Fibroblast of mammary gland (primary cell): ENCODE data around the gene NISCH.

Experiments
- DNase-seq: peaks from one replicate; pipeline ENCODE4 v3.0.0-alpha.2; 2010; ENCODE audit warnings: low read depth
- H3K4me3 ChIP-seq: 2 replicates; pipeline ENCODE4 v1.5.1; 2011; ENCODE audit warnings: low read depth, mild to moderate bottlenecking, low read length, moderate library complexity; ENCODE audit not compliant: control insufficient read depth
- CTCF ChIP-seq: conservative IDR thresholded peaks from 2 replicates; pipeline ENCODE4 v1.5.1; 2011; ENCODE audit warnings: low read depth, low read length, inconsistent platforms; ENCODE audit not compliant: control insufficient read depth, insufficient read depth

Gene NISCH

GRCh38 chr3:52519445-52520140, 64.2 kb downstream of the NISCH start:
- no peak for TF ChIP-seq CTCF
- H3K4me3 ChIP-seq: no peak overlapping the region
- DNase-seq: no peak

GRCh38 chr3:52520141-52520667, 64.8 kb downstream of the NISCH start:
- no peak overlapping the region for H3K4me3 ChIP-seq
- DNase-seq: no peak
- TF ChIP-seq CTCF: no peak

DNA sequence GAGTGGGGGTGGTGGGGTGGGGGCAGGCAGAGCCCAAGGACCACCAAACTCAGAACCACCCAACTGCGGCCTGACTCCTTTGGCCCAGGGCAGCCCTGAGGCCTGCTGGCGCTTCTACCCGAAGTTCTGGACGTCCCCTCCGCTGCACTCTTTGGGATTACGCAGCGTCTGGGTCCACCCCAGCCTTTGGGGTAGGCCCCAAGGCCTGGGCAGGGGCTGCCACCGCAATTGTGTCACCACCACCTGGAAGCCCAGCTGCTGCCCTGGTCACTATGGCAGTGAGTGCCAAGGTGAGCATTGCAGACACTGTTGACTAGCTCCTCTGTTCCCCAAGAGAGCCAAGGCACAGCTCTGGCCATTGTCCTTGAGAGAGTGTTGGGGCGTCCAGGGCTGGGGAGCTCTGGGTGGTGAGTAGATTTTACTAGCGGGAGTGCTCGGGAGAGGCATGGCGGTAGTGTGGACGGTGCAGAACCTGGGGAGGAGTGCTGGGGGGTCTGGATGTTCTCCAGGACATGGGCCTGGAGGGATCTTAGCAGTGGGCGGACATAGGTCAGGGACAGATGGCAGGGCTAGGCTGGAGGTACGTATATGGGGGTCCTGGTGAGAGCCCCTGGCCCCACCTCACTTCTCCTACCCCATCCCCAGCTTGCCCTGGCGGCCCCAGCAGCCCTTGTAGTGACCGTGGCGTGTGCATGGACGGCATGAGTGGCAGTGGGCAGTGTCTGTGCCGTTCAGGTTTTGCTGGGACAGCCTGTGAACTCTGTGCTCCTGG, 65.5 kb downstream of the NISCH start:
- TF ChIP-seq CTCF: no peak
- no peak for DNase-seq
- no peak overlapping the region for H3K4me3 ChIP-seq

DNA sequence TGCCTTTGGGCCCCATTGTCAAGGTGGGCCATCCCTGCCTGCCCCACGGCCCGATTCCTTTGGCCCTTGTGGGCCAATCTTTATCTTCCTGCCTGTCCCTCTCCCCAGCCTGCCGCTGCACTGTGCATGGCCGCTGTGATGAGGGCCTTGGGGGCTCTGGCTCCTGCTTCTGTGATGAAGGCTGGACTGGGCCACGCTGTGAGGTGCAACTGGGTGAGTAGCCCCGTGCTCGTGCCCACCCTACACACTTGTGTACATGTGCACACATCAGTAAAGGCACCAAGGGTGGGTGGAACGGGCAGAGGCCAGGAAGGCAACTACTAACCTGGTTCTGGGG, 66.1 kb downstream of the NISCH start:
- TF ChIP-seq CTCF: no peak
- H3K4me3 ChIP-seq: no peak overlapping the region
- no peak for DNase-seq

- H3K4me3 ChIP-seq: no peak overlapping the region
- no peak for TF ChIP-seq CTCF
- DNase-seq: no peak
Measured at GRCh38 chr3:52521881-52522650, 66.7 kb downstream of the NISCH start.

GRCh38 chr3:52522651-52523251, 67.3 kb downstream of the NISCH start:
- H3K4me3 ChIP-seq: no peak overlapping the region
- no peak for TF ChIP-seq CTCF
- DNase-seq: no peak
